ENCODE data around the gene GCLC. TPM values are rescaled to one million over a fixed set of nuclear protein-coding genes. Genes with fewer than 3 reads are reported as not detected.

GCLC gene
- 4.1 TPM for polyA plus RNA-seq (2012; ENCODE audit: low read depth, missing spikeins)

GRCh38 chr6:53544470-53545308 lies at the start of gene GCLC:
TSS of gene GCLC (minus strand) at chr6:53545101. CDS start at chr6:53544645, 456 bp downstream.
- FAIRE-seq (peak; percentile 90), DNase-seq (ENCODE audit: insufficient read length, low spot score) (peak; percentile 74)

GRCh38 chr6:53594596-53594995 lies 49.7 kb upstream of the GCLC start:
- no peak for FAIRE-seq
- TF ChIP-seq POLR2AphosphoS5 (IDR thresholded peaks at IDR 0.05; ENCODE audit: low read depth, low read length) (no peak), TAF1 (IDR thresholded peaks at IDR 0.05; ENCODE audit: low read depth, low read length) (no peak), POLR2A (IDR thresholded peaks at IDR 0.05; ENCODE audit: low read depth, low read length) (no peak), SPI1 (IDR thresholded peaks at IDR 0.05; ENCODE audit: low read depth, low read length) (no peak), PAX5 (IDR thresholded peaks at IDR 0.05; ENCODE audit: insufficient read depth, low read length, severe bottlenecking) (no peak), POU2F2 (IDR thresholded peaks at IDR 0.05; ENCODE audit: low read depth, low read length) (no peak)
- DNase-seq (ENCODE audit: insufficient read length, low spot score), result no peak

More at GRCh38 chr6:53544470-53545308, at the start of gene GCLC:
- TF ChIP-seq POU2F2 (IDR thresholded peaks at IDR 0.05; ENCODE audit: low read depth, low read length), result no peak
- peak; percentile 20; the same call in 1 of the 2 replicates for TF ChIP-seq POLR2A (IDR thresholded peaks at IDR 0.05; ENCODE audit: low read depth, low read length)
- TF ChIP-seq POLR2AphosphoS5 (IDR thresholded peaks at IDR 0.05; ENCODE audit: low read depth, low read length), result no peak
- TF ChIP-seq PAX5 (IDR thresholded peaks at IDR 0.05; ENCODE audit: insufficient read depth, low read length, severe bottlenecking), result peak; percentile 70
- no peak for TF ChIP-seq TAF1 (IDR thresholded peaks at IDR 0.05; ENCODE audit: low read depth, low read length)
- TF ChIP-seq SPI1 (IDR thresholded peaks at IDR 0.05; ENCODE audit: low read depth, low read length), result no peak

GRCh38 chr6:53593001-53593488 lies 48.1 kb upstream of the GCLC start:
- no peak for TF ChIP-seq POU2F2 (IDR thresholded peaks at IDR 0.05; ENCODE audit: low read depth, low read length)
- TF ChIP-seq POLR2AphosphoS5 (IDR thresholded peaks at IDR 0.05; ENCODE audit: low read depth, low read length), result no peak
- no peak for TF ChIP-seq PAX5 (IDR thresholded peaks at IDR 0.05; ENCODE audit: insufficient read depth, low read length, severe bottlenecking)
- no peak; the same call in 1 of the 2 replicates for TF ChIP-seq SPI1 (IDR thresholded peaks at IDR 0.05; ENCODE audit: low read depth, low read length)
- no peak for TF ChIP-seq TAF1 (IDR thresholded peaks at IDR 0.05; ENCODE audit: low read depth, low read length)
- no peak for TF ChIP-seq POLR2A (IDR thresholded peaks at IDR 0.05; ENCODE audit: low read depth, low read length)
- peak; percentile 16 for FAIRE-seq
- no peak for DNase-seq (ENCODE audit: insufficient read length, low spot score)

GRCh38 chr6:53591873-53592272 lies 47.0 kb upstream of the GCLC start:
- no peak for DNase-seq (ENCODE audit: insufficient read length, low spot score)

GRCh38 chr6:53588816-53589509 lies 44.1 kb upstream of the GCLC start:
- DNase-seq (ENCODE audit: insufficient read length, low spot score) (no peak), FAIRE-seq (no peak)
- TF ChIP-seq TAF1 (IDR thresholded peaks at IDR 0.05; ENCODE audit: low read depth, low read length) (no peak), POU2F2 (IDR thresholded peaks at IDR 0.05; ENCODE audit: low read depth, low read length) (no peak), POLR2A (IDR thresholded peaks at IDR 0.05; ENCODE audit: low read depth, low read length) (no peak), PAX5 (IDR thresholded peaks at IDR 0.05; ENCODE audit: insufficient read depth, low read length, severe bottlenecking) (no peak), SPI1 (IDR thresholded peaks at IDR 0.05; ENCODE audit: low read depth, low read length) (no peak), POLR2AphosphoS5 (IDR thresholded peaks at IDR 0.05; ENCODE audit: low read depth, low read length) (no peak)

More at GRCh38 chr6:53591873-53592272, 47.0 kb upstream of the GCLC start:
- no peak for TF ChIP-seq POLR2A (IDR thresholded peaks at IDR 0.05; ENCODE audit: low read depth, low read length)
- no peak for TF ChIP-seq POU2F2 (IDR thresholded peaks at IDR 0.05; ENCODE audit: low read depth, low read length)
- TF ChIP-seq SPI1 (IDR thresholded peaks at IDR 0.05; ENCODE audit: low read depth, low read length), result no peak
- no peak for TF ChIP-seq PAX5 (IDR thresholded peaks at IDR 0.05; ENCODE audit: insufficient read depth, low read length, severe bottlenecking)
- no peak for TF ChIP-seq TAF1 (IDR thresholded peaks at IDR 0.05; ENCODE audit: low read depth, low read length)
- no peak for TF ChIP-seq POLR2AphosphoS5 (IDR thresholded peaks at IDR 0.05; ENCODE audit: low read depth, low read length)
- no peak for FAIRE-seq

GRCh38 chr6:53587291-53587690 lies 42.4 kb upstream of the GCLC start:
- FAIRE-seq (no peak), DNase-seq (ENCODE audit: insufficient read length, low spot score) (no peak)
- TF ChIP-seq POU2F2 (IDR thresholded peaks at IDR 0.05; ENCODE audit: low read depth, low read length) (no peak), POLR2A (IDR thresholded peaks at IDR 0.05; ENCODE audit: low read depth, low read length) (no peak), SPI1 (IDR thresholded peaks at IDR 0.05; ENCODE audit: low read depth, low read length) (no peak), PAX5 (IDR thresholded peaks at IDR 0.05; ENCODE audit: insufficient read depth, low read length, severe bottlenecking) (no peak)

- TF ChIP-seq PAX5 (IDR thresholded peaks at IDR 0.05; ENCODE audit: insufficient read depth, low read length, severe bottlenecking) (no peak), POLR2AphosphoS5 (IDR thresholded peaks at IDR 0.05; ENCODE audit: low read depth, low read length) (no peak), TAF1 (IDR thresholded peaks at IDR 0.05; ENCODE audit: low read depth, low read length) (no peak), POU2F2 (IDR thresholded peaks at IDR 0.05; ENCODE audit: low read depth, low read length) (no peak), SPI1 (IDR thresholded peaks at IDR 0.05; ENCODE audit: low read depth, low read length) (no peak), POLR2A (IDR thresholded peaks at IDR 0.05; ENCODE audit: low read depth, low read length) (no peak)
- no peak for DNase-seq (ENCODE audit: insufficient read length, low spot score)
- FAIRE-seq, result no peak
Measured at GRCh38 chr6:53585208-53585900, 40.5 kb upstream of the GCLC start.

- FAIRE-seq (no peak), DNase-seq (ENCODE audit: insufficient read length, low spot score) (no peak)
- TF ChIP-seq SPI1 (IDR thresholded peaks at IDR 0.05; ENCODE audit: low read depth, low read length) (no peak), POLR2A (IDR thresholded peaks at IDR 0.05; ENCODE audit: low read depth, low read length) (no peak), POLR2AphosphoS5 (IDR thresholded peaks at IDR 0.05; ENCODE audit: low read depth, low read length) (no peak), POU2F2 (IDR thresholded peaks at IDR 0.05; ENCODE audit: low read depth, low read length) (no peak), PAX5 (IDR thresholded peaks at IDR 0.05; ENCODE audit: insufficient read depth, low read length, severe bottlenecking) (no peak), TAF1 (IDR thresholded peaks at IDR 0.05; ENCODE audit: low read depth, low read length) (no peak)
Measured at GRCh38 chr6:53584726-53585125, 39.8 kb upstream of the GCLC start.

Measured in GM12891 (cell line).